ENCODE data around the gene KRT27. TPM values are rescaled to one million over a fixed set of nuclear protein-coding genes. Genes with fewer than 3 reads are reported as not detected.
A peak's percentile ranks its signal among the peaks of the same experiment; 100 is the strongest.

The KRT27 gene
- total RNA-seq, 1 donor from 2014 or later: not detected

GRCh38 chr17:40825599-40825998 lies 43.2 kb upstream of the KRT27 start:
- DNase-seq (ENCODE audit: extremely low spot score in 2 of 2): no peak
- H3K27ac ChIP-seq: no peak overlapping the region
- no peaks in the 10 kb centered on the region for H3K4me1 ChIP-seq
- H3K9me3 ChIP-seq: no peaks in the 10 kb centered on the region
- H3K36me3 ChIP-seq: peaks cover 0 to 4% of the 10 kb centered on the region in 2 donors
- no peak for TF ChIP-seq POLR2AphosphoS5 (IDR thresholded peaks at IDR 0.05; ENCODE audit: insufficient read depth in 1 of 2, low read depth in 1 of 2)
- TF ChIP-seq CTCF (IDR thresholded peaks at IDR 0.05): no peak
- TF ChIP-seq POLR2A (IDR thresholded peaks at IDR 0.05): no peak
- H3K4me3 ChIP-seq: no peak overlapping the region
- H3K27me3 ChIP-seq: no peaks in the 10 kb centered on the region
- intact Hi-C loops (cut with DNase I): no loop called here

GRCh38 chr17:40824015-40824832 lies 41.9 kb upstream of the KRT27 start:
- Histone ChIP-seq H3K4me3 (no peak overlapping the region), H3K9me3 (no peaks in the 10 kb centered on the region), H3K27me3 (no peaks in the 10 kb centered on the region), H3K36me3 (peaks cover 0 to 10% of the 10 kb centered on the region in 2 donors), H3K27ac (no peak overlapping the region), H3K4me1 (peaks cover 13% of the 10 kb centered on the region)
- no peak for TF ChIP-seq CTCF (IDR thresholded peaks at IDR 0.05)
- no peak for TF ChIP-seq POLR2AphosphoS5 (IDR thresholded peaks at IDR 0.05; ENCODE audit: insufficient read depth in 1 of 2, low read depth in 1 of 2)
- TF ChIP-seq POLR2A (IDR thresholded peaks at IDR 0.05): no peak
- intact Hi-C loops (cut with DNase I): no loop called here
- no peak for DNase-seq (ENCODE audit: extremely low spot score in 2 of 2)

- no peak within 1 kb of the TSS for H3K27ac ChIP-seq
- peaks cover 0 to 10% of the 10 kb centered on the region in 2 donors for H3K36me3 ChIP-seq
- no peaks in the 10 kb centered on the region for H3K27me3 ChIP-seq
- H3K9me3 ChIP-seq: no peaks in the 10 kb centered on the region
- TF ChIP-seq CTCF (IDR thresholded peaks at IDR 0.05): no peak
- TF ChIP-seq POLR2AphosphoS5 (IDR thresholded peaks at IDR 0.05; ENCODE audit: insufficient read depth in 1 of 2, low read depth in 1 of 2): peak in 1 of 2 donors; percentile 46
- H3K4me1 ChIP-seq: peaks cover 22% of the 10 kb centered on the region
- intact Hi-C loops (cut with DNase I): no loop called here
- H3K4me3 ChIP-seq: peak within 1 kb of the TSS in 1 of 2 donors; percentile 76
- DNase-seq (ENCODE audit: extremely low spot score in 2 of 2): no peak
Measured at GRCh38 chr17:40822132-40822812, 39.9 kb upstream of the KRT27 start, which contains the start of gene KRT10. KRT10 (minus strand) TSS chr17:40822614; CDS start chr17:40822585, 29 bp downstream.

- H3K9me3 ChIP-seq: no peaks in the 10 kb centered on the region
- intact Hi-C loops (cut with DNase I): no loop called here
- TF ChIP-seq POLR2A (IDR thresholded peaks at IDR 0.05): no peak
- no peak for TF ChIP-seq POLR2AphosphoS5 (IDR thresholded peaks at IDR 0.05; ENCODE audit: insufficient read depth in 1 of 2, low read depth in 1 of 2)
- no peak for TF ChIP-seq CTCF (IDR thresholded peaks at IDR 0.05)
- H3K4me1 ChIP-seq: peaks cover 22% of the 10 kb centered on the region
- no peak for DNase-seq (ENCODE audit: extremely low spot score in 2 of 2)
- H3K4me3 ChIP-seq: peak overlapping the region in 1 of 2 donors; percentile 76
- H3K27me3 ChIP-seq: no peaks in the 10 kb centered on the region
- H3K27ac ChIP-seq: no peak overlapping the region
- peaks cover 0 to 10% of the 10 kb centered on the region in 2 donors for H3K36me3 ChIP-seq
Measured at GRCh38 chr17:40821536-40821935, 39.2 kb upstream of the KRT27 start.

All from vagina (tissue), 2 donors.